ENCODE data around the gene PLOD2.

GRCh38 chr3:146040630-146041029 lies 120.4 kb downstream of the PLOD2 start:
- TF ChIP-seq CTCF (IDR thresholded peaks at IDR 0.05; ENCODE audit: insufficient read depth, low read depth, low read length) (no peak), EZH2 (IDR thresholded peaks at IDR 0.05; ENCODE audit: insufficient read depth, low read length) (no peak)

Measured in astrocyte (in vitro differentiated cells and primary cell).